IPS DF 4.7 (cell line): ENCODE results near the gene MAST4.

Experiments
- DNase-seq: peaks from one replicate; pipeline ENCODE4 v3.0.0-alpha.2; 2013; ENCODE audit warnings: low spot score; ENCODE audit errors: extremely low read depth

The MAST4 gene

DNA sequence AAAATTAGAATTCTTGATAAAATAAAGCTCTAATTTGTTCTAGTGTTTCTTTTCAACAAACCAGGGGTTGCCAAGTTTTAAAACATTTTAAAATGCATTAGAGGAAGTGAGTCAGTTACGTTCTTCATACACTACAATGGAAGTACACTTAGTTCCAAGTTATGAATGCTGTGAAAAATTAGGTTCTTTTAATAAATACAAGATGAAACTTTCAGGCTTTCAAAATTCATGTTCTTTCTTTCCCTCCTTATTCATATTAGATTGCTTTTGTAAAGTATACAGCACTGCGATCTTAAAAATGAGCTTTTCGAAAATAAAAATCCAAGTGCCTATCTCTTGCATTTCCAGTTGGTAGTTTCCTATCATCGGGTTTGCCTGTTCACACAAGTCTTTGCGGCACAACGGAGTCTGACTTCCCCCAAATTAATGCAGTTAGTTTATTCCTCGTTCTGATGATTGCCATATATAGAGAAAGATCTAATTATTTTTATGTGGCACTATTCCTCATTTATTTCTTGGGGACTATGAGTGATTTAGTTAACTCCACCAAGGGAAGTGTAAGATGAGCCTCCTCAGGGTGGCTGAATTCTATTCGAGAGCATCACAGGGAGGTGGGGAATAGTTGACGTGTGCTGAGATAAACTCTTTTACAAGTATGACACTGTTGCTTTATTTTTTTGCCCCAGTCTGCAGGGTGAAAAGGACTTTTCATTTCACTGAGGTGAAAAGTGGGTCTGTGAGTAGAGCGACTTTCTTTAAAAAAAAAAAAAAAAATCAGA is 362.2 kb downstream of the MAST4 start:
- DNase-seq = no peak

DNA sequence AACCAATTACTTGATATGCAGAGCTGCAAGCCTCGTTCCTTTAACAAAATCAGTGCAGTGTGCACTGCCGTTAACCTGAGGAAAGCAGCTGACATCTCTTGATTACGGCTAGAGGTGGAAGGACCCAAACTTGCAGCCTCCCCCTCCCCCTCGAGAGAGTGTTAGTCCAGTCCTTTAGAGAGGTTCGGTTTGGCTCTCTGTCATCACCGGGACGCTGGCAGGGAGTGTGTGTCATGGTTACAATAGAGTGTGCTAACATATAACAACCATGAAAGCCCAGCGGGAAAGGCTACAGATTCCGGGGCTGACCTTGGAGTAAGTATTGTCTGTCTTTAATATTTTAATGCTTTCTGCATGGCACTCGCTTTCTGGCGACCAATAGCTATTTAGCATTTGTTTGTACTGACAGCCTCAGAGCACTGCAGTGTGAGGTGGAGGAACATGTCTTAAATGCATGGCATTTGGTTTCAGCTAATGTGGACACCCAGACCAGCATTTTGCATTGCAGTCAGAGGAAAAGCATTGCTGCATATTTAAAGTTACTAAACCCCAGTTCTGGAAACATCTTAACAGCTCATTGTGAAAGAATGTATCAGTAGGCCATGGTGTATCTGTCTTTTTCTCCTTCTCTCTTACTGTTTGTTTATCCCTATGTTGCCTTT is 362.9 kb downstream of the MAST4 start:
- no peak for DNase-seq

DNA sequence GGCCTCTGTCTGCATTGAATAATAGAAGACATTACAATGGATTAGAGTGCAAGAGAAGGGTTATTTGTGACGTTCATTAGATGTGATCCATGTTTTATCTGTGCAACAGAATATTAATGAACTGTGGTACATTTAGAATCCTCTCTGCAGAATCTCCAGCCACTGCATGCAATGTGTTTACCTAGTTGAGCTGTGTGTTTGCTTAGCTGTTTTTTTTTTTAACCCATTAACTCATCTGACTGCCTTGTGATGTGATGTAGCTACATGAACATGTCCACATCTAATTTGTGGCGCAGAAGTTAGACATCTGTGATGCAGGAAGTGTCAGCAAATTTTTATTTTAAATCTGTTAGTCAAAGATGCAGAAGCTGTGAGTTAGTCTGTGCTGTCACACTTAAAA is 363.5 kb downstream of the MAST4 start:
- no peak for DNase-seq

DNA sequence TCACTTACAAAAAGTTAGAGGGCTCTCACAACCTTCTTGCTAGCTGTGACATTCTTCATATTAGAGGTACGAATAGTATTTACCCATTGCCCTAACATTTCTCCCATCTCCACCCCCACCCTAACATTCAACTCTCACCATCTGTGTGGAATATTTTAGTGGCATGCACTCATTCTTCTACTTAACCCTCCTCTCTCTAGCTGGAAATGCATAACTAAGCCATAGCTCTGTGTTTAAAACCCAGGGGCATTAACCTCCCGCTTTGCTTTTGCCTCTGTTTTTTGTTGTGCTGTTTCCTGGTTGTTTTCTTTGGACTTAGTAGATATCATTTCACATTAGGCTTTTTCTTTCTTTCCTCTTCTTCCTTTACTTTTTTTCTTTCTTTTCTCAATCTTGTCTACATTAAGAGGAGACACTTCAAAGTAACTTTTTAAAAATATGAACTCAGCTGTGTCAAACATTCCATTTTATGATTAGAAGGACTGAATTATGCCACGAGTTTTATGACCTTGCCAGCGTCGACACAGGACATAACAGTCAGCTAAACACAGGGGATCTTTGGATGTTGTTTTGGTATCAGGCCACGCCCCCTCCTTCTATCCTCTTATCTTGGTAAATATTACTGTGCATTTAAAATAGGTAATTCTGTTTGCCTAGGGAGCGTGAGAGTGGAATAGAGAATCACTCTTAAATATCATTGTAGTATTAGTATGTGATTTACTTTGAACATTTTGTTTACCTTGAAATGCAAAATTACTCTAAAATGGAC is 364.4 kb downstream of the MAST4 start:
- DNase-seq = no peak

DNA sequence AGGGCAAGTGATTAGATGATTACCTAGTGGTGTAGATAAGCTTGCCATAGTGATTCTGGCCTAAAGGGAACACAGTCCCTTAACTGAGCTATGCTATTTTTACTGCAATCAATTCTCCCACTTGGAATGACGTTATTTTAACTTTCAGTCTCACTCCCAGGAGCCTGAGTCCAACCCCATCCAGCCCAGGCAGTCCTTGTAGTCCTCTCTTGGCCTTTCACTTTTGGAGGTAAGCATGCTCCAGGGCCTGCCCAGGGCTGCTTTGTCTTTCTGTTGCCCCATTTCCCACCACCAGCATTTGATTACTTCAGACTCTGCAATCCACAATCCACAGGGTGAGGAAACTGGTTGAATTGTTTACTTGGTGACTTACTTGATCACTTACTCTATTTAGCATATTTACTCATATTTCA is 367.4 kb downstream of the MAST4 start:
- DNase-seq = no peak

DNA sequence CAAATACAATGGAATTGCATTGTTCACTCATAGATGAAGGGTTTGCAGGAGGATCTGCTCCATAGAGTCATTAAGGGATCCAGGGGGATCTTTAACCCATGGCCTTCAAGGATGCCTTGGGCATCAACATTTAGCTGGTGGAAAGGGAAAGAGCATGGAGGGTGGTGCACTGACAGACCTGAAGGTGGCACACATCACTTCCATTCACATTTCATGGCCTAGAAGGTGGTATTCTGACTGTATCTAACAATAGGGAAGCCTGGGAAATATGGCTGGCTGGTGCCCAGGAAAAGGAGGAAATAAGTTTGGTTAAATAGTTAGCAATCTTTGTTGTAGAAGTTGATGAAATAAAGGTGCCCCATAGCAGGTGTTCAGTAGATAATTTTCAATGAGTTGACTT is 370.2 kb downstream of the MAST4 start:
- DNase-seq = no peak

DNA sequence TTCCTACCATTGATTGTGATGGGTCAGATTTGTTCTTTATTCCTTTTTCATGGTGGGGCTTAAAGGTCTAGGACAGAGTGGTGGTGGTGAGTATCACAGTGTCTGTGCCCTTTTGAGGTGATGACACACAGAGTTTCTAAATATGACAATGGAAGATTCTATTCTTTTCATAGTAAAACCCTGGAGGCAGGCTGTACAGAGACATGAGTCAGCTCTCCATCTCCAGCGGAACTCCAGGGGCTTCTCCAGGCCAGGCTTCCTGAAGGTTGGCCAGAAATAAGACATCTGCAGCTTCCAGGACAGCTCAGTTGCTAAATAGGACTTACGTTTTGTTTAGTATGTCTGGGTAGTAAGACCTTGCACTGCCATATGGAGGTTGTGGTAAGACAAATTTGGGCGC is 370.9 kb downstream of the MAST4 start:
- DNase-seq = no peak

DNA sequence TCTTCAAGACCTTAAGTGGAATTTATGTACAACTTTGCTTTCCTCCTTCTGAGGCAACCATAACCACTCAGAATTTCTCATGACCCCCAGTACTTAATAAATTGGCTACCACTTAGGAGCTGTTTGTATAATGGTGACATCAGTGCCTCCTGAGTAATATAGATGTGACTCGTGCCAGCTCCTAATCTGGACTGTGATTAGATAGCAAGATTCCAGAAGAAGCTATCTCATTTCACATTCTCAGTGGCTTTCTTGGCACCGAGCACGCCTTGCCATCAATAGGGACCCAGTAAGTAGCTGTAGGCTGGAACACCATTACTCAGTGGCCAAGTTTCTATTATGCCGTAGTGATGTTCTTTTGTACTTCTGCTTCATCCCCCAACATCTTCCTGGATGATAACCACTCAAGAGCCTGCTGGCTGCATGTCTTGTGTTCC is 371.7 kb downstream of the MAST4 start:
- DNase-seq = no peak

DNA sequence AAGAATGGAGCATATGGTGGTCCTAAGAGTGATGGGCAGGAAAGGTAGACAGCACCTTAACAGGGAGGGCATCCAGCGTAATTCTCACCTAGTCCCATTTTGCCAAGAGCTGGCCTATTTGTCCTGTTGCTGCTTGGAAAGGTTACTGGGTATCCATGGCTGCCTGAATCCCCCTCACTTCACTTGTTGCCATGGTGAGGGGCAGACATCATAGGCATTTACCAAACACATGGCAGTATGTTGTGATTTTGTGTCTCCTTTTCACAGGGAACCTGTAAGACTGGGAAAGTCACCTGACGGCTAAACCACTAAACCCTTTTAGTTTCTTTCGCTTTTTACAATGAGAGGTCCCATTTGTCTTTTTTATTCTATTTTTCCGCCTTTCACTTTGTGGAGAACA is 373.3 kb downstream of the MAST4 start:
- no peak for DNase-seq

DNA sequence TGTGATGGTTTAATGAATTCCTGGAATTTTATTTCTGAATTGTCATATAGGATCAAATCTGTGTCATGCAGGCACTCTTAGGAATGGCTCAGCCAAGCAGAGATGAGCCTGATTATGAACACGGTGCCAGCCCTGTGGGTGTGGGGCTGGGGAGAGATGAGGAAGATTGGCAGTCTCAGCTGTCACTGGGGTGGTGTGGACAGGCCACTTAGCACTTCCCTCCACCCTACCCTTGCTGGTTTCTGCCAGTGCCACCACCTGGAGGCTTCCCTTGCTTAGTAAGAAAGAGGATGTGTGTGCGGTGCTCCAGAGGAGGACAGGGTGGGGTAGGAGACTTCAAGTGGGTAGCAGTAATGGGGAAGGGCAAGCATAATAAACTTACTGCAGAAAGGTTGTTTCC is 373.8 kb downstream of the MAST4 start:
- DNase-seq = no peak

DNA sequence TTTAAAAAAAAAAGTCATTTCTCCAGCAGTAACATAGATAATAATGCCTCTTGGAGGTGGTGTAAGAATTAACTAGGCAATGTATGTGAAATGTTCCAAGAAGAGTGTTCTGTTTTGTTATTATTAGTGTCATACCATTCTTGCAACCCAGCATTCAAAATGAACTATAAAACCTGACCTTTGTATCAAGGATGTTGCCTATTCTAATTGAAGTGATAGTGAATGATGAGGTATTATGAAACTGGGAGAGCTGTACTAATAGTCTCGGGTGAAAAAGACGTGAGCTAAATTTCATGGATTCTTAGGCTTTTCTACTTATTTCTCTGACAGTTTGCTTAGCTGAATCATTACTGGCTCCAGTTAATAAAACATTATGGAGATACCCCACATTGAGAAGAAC is 375.8 kb downstream of the MAST4 start:
- no peak for DNase-seq

DNA sequence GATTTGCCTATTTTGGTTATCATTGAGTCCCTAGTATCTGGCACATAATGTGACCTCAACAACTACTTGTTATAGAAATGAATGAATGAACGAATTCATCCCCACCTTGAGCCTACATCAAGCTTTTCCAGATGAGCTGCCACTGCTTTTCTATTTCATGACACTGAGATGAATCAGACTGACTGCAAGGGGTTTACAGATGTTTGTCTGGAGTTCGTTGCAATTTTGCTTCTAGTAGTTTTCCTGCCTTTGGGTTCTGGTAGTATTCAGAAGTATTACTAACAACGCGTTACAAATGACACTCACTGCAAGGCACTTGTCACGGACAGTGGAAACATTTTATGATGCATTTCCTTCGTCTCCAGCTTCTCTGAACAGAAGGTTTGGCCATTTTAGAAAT is 378.1 kb downstream of the MAST4 start:
- no peak for DNase-seq

DNA sequence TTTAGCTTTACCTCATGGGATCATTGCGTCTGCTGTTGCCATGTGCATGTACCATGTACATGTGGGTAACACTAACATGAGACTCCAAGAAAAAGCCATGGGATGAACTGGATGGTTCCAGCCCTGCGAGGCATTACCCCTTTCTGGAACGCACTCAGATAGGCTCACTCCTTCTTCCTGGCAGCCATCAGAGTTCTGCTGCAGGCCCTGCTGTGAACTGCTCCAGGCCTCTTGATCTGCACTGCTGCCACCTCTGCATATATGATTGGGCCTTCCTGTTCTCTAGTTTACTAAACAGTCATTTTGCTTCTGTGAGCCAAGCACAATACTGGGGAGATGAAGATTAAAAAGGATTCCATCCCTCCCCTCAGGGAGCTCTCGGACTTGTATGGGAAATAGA is 379.9 kb downstream of the MAST4 start:
- DNase-seq = no peak

DNA sequence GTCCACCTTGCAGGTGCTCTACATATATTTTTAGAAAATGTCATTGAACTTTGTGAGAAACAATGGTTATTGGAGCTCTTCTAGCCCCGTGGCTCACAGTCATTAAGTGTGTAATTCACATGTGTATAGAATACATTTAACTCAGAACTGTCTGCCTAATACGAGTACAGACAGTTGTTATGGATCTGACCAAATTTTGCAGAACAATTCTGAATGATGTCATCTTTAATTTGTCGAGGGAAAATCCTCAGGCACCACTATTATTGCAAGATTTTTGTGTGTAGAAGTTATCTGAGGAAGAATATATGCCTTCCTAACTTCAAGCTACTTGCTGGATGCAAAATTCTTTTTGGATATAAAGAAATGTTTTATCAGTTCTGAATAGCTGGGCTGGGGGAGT is 383.5 kb downstream of the MAST4 start:
- no peak for DNase-seq

DNA sequence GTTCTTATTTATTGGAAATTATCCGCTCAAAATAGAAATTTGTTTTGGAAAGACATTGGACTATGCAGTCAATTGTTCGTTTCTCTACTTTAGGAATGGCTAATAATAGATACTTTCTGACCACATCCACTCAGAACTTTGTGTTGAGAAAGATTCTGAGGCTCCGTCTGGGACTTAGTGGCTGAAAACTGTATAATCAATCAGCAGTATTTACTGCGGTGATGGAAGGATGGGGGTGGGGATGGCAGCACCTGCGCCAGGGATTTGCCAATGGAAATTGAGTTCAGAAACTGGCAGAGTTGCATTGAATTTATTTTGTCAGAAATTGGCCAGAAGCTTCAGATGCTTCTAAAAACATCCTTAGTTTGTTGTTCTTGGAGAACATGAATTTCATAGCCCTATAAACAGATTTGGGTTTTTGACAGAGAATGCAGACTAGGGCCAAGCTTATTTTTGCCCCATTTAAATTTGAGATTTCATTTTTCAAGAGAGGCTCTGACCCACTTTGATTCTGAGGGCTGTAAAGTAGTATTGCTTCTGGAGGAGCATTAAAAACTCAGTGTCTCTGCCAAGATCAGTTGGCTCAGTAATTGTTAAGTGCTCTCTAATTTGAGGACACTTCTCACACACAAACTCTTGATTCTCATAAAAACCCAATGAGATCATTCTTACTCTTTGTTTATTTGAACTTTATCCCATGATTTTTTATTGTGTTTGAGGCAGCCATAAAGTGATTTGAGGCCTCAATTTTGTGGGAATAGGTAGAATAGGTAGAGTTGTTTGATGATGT is 385.3 kb downstream of the MAST4 start:
- DNase-seq = no peak

DNA sequence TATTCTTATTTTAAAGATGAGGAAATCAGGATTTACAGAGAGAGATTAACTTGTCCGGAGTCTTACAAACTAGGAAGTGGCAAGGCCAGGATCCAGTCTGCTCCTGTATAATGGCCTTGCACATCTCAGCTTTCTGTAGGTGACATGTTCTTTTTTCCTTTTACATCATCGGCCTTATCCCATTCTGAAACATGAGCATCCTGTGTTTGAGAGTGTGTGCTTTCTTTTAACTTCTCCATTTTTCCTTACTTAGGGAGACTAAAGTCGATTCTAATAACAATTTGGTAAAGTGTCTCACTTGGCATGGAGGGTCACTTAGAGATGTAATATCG is 385.8 kb downstream of the MAST4 start:
- no peak for DNase-seq

DNA sequence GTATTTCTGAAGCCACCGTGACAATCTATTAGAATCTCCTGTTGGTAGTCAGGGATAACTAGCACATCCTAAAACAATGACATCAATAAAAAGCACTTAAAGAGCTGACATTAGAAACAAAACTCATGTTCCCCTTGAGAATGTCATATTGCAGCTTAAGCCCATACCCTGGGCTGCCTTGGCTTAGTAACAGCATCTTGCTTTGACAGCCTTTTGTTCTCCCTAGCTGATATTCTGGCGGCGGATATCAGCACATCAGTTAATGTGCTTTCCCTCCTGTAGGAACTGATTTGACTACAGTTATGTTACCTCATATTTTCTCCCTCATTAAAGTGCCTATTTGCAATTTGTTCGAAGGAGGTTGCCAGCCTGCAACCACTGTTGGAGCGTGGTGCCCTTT is 386.3 kb downstream of the MAST4 start:
- no peak for DNase-seq

DNA sequence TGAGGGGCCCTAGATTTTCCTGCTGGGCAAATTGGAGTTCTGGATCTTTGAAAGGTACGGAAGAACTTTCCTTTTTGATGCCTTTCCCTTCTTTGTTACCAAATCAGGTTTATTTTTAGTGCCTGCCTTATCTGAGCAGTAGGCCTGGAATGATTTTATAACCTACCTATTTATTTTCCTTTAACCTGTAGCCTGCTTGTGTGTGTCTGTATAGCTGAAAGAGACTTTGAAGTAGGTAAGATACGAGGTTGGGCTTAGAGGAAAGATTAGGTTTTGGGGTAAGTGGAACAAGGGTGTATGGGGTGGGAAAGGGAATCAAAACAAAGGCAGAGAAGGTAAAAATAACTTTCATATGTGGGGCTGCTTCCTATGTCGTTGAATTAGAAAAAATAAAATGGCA is 389.2 kb downstream of the MAST4 start:
- DNase-seq = no peak

DNA sequence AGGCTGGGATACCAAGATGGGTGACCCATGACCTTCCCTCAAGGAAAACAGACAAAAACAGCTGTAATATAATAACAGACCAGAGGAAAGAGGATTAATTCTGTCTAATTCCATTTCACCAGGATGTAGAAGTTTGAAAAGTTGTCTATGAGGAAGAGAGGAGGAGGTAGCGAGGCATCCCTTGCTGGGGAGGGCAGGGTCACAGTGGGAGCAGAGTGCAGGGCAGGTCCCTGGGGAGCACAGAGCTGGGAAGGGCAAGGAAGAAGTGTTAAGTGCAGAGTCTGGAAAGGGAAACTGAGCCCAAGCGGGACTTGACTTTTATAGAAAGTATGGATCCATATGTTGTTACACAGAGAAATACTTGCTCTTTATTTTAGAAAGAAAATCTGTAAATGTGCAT is 389.8 kb downstream of the MAST4 start:
- DNase-seq = no peak

DNA sequence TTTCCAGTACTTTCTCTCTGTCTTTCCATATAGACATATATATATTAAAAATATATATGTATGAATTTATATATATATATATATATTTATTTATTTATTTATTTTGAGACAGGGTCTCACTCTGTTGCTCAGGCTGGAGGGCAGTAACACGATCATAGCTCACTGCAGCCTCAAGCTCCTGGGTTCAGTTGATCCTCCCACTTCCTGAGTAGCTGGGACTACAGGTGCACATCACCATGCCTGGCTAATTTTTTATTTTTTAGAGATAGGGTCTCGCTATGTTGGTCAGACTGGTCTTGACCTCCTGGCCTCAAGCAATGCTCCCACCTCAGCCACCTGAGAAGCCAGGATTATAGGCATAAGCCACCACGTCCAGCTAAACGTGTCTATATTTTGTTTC is 390.3 kb downstream of the MAST4 start:
- DNase-seq = no peak

DNA sequence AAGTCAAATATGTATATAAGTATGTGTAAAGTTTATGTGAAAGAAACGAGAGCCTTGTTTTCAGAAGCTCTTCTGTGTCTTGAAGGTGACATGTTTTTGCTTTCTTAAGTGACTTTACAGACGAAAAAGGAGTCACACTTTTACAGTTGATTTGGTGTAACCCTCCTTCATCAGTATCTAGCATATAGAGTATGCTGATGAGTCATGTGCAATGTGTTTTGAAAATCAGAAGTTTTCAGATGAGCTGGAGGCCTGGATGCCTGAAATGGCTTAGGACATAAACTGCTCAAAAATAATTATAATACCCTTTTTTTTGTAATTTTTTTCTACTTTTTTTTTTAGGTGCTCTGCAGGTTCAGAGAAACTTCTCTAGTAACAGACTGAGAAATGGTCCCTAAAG is 390.9 kb downstream of the MAST4 start:
- DNase-seq = no peak

DNA sequence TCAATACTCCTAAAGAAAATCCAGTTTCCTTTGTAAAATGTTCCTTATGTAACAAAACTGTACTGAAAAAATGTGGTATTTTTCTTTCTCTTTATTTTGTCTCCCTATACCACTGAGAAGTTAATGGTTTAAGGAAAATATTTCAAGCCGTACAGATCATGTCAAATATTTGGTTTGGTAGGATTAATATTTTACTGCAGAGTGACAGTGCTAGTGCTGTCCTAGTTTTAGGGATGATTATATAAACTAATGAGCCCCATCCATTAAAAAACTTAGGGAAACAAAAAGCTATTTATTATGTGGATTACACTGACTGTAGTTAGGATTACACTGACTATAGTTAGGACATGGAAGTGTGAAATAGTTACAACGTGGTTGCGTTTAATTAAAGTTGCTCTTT is 391.3 kb downstream of the MAST4 start:
- no peak for DNase-seq
